ENCODE data around the gene LARP4B.

GRCh38 chr10:850093-850492 is 81.4 kb downstream of the LARP4B start:
- TF ChIP-seq, protein P1, sequence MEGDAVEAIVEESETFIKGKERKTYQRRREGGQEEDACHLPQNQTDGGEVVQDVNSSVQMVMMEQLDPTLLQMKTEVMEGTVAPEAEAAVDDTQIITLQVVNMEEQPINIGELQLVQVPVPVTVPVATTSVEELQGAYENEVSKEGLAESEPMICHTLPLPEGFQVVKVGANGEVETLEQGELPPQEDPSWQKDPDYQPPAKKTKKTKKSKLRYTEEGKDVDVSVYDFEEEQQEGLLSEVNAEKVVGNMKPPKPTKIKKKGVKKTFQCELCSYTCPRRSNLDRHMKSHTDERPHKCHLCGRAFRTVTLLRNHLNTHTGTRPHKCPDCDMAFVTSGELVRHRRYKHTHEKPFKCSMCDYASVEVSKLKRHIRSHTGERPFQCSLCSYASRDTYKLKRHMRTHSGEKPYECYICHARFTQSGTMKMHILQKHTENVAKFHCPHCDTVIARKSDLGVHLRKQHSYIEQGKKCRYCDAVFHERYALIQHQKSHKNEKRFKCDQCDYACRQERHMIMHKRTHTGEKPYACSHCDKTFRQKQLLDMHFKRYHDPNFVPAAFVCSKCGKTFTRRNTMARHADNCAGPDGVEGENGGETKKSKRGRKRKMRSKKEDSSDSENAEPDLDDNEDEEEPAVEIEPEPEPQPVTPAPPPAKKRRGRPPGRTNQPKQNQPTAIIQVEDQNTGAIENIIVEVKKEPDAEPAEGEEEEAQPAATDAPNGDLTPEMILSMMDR (IDR thresholded peaks at IDR 0.05) = no peak
- no peak for TF ChIP-seq POLR2A (IDR thresholded peaks at IDR 0.05)
- no peak for TF ChIP-seq EP300 (IDR thresholded peaks at IDR 0.05)

Measured in stomach (tissue), 4 donors.